ENCODE results near the gene EPHA7. TPM values are rescaled to one million over a fixed set of nuclear protein-coding genes. Genes with fewer than 3 reads are reported as not detected.

EPHA7 gene
- total RNA-seq, 1 donor from 2014 or later, result 424 TPM

GRCh38 chr6:93193868-93194267, 225.5 kb downstream of the EPHA7 start:
- Mint-ChIP-seq H3K27ac (ENCODE audit: unreplicated experiment) (no peak overlapping the region), H3K4me1 (ENCODE audit: unreplicated experiment) (peaks cover 11% of the 10 kb centered on the region), H3K36me3 (ENCODE audit: unreplicated experiment) (no peaks in the 10 kb centered on the region), H3K4me3 (ENCODE audit: unreplicated experiment) (no peak overlapping the region), H3K27me3 (ENCODE audit: unreplicated experiment) (peaks cover 17% of the 10 kb centered on the region), H3K9me3 (ENCODE audit: unreplicated experiment) (no peaks in the 10 kb centered on the region)
- TF ChIP-seq CTCF (IDR thresholded peaks at IDR 0.05), result no peak
- DNase-seq (ENCODE audit: extremely low spot score, unreplicated experiment), result no peak
